CD4-positive, alpha-beta T cell treated with Interleukin-15 for 1 hour (primary cell): ENCODE measurements around the gene SGPL1.
"Not testable (repeated sequence)": the region's sequence is repeated elsewhere in the genome, so short reads cannot be mapped to it uniquely, and the experiment has no call there.

ENCODE experiments used
- DNase-seq: peaks from one replicate; pipeline ENCODE4 v3.0.0-alpha.2; 2020

SGPL1 gene

DNA sequence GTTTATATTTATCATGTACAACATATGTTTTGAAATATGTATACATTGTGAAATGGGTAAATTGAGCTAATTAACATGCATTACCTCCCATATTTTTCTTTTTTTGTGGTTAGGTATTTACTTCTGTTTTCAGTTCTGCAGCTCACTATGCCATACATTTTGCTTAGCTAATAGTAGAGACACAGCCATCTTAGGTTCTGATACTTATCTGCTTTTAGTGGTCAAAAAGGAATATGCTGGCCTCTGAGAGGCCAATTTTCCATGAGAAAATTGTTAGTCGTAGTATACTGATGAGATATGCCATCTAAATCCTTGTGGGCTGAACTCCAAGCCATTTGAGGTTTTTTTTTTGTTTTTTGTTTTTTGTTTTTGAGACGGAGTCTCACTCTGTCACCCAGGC lies 31.0 kb downstream of the SGPL1 start:
- no peak for DNase-seq

DNA sequence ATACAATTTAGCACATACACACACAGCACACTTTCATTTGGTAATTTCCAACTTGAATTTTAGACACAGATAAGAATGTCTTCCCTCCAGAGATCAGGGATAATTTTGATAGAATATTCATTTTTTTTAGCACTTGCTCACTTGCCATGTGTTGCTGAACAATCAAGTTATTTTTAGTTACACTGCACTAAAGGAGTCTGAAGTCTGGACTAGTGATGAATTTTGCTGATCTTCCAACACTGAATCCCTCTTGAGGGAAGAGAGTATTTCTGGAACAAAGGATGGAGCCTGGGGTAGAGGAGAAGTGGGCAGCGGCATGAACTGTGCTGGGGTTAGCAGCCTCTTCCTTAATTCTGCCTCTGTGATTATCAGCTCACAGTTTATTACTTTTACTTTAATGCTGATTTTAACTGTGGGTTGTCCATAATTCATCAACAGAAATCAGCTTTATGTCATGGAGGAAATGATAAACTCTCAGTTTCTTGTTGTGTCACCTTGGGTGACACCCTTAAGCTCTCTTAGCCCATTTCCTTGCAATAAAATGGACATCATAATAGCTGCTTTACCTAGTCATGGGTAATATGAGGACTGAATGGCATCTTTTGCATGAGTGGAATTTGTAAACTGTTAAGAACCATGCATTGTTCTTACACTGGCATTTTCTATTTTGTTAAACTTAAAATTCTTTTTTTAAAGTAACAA lies 32.1 kb downstream of the SGPL1 start:
- no peak for DNase-seq

DNA sequence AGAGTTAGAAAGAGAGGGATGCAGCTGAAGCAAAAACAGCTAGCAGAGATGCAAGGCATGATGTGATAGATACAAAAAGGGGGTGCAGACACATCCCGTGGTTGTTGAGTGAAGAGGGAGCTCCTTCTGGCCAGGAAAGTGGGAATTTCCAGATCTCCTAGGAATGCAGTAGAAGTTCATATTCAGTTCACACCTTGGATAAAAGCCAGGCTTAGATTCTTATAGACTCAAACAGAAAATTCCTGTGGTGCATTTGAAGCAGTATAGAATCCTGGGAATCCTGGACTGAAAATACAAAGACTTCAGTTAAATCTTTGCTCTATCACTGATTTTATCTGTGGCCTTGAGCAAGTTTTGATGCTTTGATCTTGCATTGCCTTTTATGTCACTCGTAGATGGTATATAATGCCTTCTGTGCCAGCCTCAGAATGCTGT lies 33.9 kb downstream of the SGPL1 start:
- DNase-seq: no peak

DNA sequence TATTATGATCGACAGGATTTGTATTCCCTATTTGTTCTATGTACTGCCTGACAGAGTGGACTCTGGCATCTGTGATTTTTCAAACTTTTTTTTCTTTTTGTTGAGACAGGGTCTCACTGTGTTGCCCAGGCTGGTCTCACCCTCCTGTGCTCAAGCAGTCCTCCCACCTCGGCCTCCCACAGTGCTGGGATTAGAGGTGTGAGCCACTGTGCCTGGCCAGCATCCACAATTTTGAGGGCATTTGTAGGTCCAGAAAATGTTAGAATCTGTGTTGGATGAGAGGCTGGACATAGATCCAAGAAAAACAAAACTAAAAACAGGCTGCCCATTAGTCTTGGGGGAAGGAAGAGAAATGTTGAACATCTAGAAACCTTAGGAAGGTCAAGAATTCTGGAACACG lies 34.3 kb downstream of the SGPL1 start:
- no peak for DNase-seq

DNA sequence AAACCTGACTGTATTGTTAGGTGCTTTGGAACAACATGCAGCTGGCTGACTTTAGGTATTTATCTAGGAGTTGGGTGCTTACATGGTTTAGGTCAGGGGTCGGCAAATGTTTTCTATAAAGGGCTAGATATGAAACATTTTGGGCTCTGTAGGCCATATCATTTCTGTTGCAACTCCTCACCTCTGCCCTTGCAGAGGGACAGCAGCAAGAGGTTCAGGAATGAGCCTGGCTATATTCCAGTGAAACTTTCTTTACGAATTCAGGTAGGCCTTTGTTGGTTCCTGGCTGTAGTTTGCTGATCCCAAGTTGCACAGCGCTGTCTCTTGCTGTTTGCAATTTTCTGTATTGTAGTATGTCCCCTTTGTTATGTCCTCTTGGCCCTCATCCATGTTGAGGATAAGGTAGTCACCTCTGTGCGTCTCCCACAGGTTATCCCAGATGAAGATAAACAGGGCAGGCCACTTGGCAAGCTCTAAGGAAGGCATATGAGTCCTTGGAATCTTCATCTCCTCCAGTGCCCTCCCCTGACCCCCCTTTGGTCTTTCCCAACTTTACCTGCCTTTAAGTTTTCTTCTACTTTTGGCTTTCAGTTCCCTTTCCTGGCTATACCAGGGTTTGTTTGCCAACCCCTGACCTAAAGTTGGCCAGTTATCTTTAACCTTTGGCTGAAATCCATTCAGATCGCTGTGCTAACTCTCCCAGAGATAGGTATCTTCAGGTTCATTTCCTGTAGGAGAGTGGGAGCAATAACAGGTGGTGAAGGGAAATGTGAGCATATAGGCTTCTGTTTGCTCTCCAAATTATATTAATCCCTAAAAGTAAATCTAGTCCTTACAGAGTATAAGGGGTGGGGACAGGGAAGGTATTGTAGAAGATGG lies 36.1 kb downstream of the SGPL1 start:
- DNase-seq: no peak

DNA sequence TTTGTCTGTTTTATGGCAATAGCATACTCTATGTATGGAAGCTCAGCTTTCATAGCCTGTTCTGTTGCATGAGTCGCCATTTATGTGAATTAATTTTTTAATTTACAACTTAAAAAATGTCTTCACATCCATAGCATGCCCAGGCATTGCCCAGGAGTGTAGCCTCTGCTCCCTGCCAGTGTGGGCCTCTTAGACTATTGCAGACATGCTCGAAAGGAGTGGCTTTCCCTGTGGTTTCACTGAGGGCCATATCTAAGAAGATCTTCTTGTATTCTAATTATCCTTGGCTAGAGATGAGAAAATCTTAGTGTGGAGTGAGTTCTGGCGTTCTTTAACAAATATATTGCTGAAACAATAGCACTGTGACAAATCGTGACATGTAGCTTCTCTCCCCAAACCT lies 37.3 kb downstream of the SGPL1 start:
- no peak for DNase-seq

DNA sequence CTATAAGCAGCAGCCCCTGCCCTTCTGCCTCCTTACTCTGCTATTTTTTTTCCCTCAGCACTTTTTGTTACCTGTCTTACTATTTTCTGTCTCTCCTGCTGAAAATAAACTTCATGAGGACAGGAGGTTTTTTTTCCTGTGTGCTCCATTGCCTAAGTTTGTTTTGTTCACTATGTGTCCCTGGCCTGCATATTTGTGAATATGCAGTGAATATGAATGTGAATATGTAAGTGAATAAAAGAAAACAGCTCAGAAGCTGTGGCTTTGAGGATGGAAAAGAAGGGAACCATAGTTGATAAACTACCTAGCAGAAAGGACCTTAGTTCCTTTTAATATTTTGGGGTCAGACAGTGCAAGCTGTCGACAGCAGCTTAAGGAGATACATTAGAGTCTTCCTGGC lies 37.7 kb downstream of the SGPL1 start:
- DNase-seq: no peak

DNA sequence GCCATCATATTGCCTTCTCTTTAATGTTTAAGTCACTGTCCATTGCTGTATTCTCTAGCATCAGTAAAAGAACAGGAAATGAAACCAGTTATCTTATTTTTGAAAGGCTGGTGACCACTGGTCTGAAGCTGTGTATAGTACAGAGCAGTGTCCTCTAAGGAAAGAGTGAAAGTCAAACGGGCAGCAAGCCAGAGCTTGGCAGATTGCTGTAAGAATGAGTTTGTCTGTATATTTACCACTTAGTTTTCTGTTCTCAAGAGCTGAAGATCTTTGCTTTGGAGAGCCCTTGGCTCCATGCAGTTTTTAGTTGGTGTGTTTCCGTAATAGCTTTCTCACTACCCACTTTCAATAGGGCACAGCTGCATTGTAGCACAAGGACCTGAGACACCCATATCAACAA lies 40.7 kb downstream of the SGPL1 start:
- no peak for DNase-seq

DNA sequence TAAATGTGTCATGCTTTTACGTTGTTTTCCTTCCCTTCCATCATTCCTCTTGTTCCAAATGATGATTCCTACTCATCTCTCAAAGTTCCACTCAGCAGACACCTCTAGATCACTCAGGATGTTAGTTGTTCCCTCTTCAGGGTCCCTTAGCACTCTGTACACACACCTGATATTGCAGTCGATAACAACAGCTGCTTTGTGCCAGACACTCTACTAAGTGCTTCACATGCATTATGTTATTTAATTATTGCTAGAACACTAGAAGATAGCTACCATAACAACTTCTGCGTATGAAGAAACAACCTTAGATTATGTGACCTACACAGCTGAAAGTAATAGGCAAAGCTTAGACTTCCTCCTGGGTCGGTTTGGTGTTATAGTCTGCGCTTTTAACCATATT lies 43.0 kb downstream of the SGPL1 start:
- DNase-seq: no peak

DNA sequence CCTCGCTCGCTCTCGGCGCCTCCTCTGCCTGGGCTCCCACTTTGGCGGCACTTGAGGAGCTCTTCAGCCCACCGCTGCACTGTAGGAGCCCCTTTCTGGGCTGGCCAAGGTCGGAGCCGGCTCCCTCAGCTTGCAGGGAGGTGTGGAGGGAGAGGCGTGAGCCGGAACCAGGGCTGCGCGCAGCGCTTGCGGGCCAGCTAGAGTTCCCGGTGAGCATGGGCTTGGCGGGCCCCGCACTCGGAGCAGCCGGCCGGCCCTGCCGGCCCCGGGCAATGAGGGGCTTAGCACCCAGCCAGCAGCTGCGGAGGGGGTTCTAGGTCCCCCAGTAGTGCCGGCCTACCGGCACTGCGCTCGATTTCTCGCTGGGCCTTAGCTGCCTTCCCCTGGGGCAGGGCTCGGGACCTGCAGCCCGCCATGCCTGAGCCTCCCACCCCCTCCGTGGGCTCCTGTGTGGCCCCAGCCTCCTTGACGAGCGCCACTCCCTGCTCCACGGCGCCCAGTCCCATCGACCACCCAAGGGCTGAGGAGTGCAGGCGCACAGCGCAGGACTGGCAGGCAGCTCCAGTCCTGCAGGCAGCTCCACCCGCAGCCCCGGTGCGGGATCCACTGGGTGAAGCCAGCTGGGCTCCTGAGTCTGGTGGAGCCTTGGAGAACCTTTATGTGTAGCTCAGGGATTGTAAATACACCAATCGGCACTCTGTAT lies 45.9 kb downstream of the SGPL1 start:
- DNase-seq: not testable (repeated sequence)

DNA sequence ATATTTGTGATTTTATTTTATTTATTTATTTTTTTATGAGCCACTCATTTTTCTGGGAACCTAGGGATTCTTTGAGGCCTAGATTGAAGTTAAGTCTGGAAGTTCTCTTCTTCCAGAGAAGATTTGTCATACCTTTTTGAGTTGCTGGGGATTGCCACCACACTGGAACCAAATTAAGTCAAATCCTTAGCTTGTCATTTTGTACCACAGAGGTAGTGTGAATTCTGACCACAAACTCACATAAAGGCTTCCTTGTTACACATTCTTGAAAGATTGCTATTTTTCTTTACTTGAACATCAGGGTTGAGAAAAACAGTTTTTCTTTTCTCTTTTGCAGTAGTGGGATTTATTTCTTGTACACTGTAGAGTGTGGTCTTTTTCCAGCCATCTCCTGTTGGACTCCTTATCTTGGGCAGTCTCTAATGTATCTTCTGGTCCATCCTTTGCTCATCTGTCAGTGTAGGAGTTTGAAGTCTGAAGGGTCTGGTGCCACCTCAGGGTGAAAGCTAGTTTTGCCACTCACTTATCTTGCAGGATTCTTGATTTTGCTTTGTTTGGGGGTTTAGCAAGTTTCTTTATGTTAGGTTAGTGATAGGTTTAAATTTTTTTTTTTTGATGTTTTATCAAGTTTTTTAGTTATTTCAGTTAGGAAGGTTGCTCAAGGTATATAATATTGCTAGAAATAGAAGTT lies 47.9 kb downstream of the SGPL1 start:
- no peak for DNase-seq

DNA sequence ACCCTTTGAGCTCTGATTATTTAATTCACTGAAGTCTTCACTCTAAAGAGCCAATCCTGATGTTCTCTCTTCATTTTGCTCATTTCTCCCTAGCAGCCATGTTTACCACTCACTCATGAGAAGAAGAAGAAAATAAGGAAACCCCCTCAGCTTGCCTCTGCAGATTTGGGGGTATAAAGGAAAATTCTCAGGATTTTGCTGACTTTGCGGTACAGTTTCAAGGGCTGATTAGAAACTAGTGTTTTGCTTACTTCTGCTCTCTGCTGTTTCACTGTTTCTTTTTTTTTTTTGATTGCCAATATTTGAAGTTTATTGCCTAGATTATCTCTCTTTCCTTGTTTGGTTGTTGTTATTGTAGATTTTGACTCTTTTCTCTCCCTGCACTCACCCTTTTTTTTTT lies 49.2 kb downstream of the SGPL1 start:
- no peak for DNase-seq

DNA sequence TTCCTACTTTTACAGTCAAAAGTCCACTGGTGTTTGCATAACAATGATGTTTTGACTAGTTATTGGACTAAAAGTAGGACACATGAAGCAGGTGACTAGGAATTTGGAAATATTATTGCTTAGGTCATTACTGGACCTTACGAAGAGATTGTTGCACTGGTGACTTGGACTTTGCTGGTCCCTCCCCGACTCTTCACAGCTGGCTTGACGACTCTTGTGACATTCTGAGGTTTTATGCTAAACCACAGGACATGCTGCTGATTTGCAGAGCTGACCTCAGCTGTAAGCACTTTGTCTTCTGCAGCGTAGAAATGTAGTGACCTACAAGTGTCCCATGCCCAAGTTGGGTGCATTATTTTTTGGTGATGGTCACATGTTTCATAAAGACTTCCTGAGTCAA lies 50.7 kb downstream of the SGPL1 start:
- no peak for DNase-seq

DNA sequence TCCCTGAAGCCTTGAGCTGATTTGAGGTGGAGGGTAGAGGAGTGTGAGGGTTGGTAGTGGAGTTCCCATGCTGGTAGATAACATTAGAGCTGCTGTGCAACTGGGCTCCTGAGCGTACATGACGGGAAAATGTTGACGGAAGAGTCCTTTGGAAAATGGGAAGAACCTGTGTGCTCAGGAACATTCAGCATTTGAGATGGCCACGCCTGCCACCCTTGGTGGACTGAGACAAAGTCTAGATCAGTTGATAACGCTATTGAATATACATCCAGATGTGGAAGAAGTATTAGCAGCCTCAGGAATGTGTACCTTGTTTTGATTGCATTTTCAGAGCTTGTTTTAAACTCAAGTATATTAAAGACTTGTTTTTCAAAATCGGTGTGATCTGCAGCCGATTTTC lies 56.5 kb downstream of the SGPL1 start:
- no peak for DNase-seq

DNA sequence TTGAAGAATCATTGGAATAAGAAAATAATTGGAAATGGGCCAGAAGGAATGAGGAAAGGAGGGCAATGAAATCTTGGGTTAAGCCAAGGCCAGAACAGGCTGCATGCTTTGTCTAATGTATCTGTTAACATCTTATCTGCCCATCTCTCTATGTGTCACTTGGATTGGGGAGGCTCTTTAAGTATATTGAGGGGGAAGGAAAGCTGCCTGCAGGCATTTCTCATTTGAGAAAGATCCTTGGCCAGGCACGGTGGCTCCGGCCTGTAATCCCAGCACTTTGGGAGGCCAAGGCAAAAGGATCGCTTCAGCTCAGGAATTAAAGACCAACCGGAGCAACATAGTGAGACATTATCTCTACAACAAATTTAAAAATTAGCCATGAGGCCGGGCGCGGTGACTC lies 58.3 kb downstream of the SGPL1 start:
- DNase-seq: no peak

DNA sequence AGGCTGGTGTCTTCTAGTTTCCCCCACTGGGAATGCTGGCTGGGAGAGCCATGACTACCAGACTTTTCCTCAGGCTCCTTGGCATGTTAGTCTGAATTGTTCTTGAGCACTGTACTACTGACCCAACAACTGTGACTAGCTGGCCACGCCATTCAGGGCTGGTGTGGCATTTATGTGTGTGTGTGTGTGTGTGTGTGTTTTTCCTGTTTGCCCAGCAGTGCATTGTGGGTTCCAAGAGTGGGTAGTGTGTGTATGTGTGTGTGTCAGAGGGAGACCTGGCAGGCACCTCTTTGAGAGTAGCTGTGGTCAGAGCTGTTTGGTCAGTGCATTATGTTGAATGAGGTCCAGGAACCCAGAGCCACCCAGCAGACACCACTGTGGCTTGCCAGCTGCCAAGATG lies 63.5 kb downstream of the SGPL1 start:
- no peak for DNase-seq

DNA sequence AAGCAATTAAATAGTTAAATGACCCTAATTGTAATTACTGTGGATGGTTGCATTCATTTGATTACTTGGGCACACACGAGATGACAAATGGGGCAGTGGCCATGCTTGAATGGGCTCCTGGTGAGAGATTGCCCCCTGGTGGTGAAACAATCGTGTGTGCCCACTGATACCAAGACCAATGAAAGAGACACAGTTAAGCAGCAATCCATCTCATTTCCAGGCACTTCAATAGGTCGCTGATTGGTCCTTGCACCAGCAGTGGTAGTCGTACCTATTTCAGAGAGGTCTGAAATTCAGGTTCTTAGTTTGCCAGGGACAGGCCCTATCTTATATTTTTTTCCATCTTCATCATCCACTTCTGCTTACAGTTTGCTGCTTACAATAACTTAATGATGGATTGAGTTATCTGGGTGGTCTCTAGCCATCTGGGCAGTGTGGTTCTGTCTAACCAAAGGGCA lies 64.4 kb downstream of the SGPL1 start:
- peak; percentile 77 for DNase-seq

DNA sequence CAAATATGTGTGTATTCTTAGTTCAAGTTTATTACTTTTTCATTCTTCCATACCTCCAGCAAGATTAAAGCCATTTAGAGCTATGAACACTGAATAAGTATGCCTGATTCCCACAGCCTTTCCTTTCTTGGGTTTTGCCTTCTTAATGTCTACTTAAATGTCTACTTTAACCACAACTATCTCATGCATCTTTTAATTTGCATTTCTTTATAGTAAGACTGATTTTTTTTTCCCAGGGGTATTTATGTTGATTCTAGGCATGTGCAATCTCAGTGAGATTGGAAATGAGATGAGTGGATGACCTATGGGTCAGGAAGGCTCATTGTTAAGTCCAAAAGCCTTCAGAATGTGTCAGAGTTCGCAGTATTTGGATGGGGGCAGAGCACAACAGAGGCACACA lies 69.0 kb downstream of the SGPL1 start:
- DNase-seq: no peak

DNA sequence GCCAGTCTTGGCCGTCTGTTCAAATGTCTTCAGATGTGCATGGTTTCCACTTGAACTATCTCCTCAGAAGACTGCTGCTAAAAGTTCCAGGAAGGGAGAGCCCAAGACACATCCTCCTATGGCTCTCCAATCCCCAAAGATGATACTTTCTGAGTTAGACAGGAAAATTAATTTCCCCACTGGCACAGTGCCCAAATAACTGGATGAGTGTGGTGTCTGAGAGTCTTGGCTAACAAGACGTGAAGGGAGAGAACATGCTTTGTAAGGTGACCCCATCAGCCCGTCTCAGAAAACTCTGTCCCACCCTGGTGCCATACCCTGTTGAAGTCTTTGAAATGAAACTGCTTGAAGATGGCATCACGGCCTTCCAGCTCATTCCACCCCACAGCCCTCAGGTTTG lies 69.7 kb downstream of the SGPL1 start:
- no peak for DNase-seq

DNA sequence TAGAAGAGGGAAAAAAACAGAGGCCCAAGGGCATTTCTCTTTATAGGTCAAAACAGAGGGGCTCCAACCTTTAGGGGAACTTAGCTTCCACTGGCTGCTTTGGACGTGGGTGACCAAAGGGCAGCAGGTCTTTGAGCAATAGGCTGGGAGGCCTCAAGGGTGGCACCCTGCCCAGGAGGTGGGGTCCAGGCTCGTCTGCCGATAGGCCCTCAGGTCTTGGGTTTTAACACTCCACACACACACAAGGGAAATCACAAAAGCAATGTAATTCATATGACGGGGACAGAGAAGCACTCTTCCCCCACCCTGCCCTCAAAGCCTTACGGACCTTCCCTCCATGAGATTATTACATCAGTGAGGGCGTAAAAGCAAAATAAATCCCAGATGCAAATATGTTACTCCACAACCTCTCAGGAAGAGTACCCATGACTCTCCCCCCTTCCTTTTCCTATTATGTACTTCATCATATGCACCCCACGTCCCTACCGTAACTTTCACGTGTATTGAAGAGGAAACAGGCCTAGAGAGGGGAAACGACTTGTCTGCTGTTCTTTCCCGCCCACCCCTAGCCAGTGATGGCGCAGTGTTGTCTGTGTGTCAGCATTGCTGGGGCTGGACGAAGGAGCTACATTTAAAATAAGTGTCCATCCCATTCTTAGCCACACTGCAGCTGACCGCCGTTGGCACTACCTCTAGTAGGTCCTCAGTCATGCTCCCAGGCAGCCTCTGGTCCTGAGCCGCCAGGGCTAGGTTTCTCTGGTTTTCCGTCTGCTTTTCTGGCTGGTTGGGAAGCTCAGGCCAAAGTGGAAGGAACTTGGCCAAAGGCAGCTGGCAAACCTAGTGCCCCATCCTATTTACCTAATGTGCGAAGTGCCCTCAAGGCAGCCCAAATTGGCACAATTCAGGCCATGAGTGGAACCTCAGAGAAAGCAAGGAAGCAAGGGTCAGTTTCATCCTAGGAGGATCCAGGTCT lies 70.5 kb downstream of the SGPL1 start:
- no peak for DNase-seq

DNA sequence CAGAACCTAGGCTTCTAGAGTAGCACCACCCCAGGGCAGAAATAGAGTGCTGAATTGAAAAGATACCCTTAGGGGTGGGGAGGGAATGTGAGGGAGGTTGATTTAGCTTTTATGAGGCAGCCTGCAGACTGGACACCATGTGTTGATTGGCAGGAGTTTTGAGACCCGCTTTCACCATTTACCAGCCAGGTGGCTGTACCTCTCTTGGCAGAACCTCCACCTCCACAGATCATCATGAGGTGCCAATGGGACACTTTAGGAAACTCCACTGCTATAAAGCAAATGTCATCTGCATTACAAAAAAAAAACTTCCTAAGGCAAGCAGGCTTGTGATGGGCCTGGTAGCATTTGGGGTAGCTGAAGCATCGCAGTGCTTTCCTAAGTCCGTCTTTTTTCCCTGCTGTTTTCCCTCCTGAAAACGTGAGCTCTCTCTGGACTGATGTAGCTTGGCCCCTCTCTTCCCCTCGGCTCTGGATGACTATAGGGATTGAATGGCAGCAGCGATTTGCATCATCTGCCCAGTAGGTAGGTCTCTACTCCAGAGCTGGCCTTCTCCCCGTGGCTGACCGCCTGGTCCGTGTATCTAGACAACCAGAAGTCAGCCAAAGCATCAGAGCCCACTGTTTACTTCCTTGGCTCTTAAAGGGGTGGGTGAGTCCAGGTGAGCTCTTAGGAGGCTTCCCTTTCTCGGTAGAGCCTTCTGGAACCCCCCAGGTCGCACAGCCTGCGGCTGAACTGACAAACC lies 71.3 kb downstream of the SGPL1 start:
- DNase-seq: no peak
